Liver (tissue), 9 donors: ENCODE measurements around the gene CTXN2. TPM values are rescaled to one million over a fixed set of nuclear protein-coding genes. Genes with fewer than 3 reads are reported as not detected.
A peak's percentile ranks its signal among the peaks of the same experiment; 100 is the strongest.

Source experiments
- DNase-seq: peaks from one replicate; pipeline ENCODE4 v3.0.0-alpha.2; 2017; ENCODE audit warnings: low spot score
- H3K27ac ChIP-seq, 2 donors: one replicate each; pipeline ENCODE4 v1.7.0; 2013; ENCODE audit warnings: inconsistent platforms in 2 of 2, low read length in 2 of 2, control low read depth in 1 of 2, low read depth in 1 of 2, mild to moderate bottlenecking in 1 of 2
- H3K27me3 ChIP-seq, 4 donors: one replicate each; pipeline versions ENCODE4 v1.6.1 to v1.7.0; 2013; ENCODE audit warnings: low read length in 3 of 4, inconsistent platforms in 1 of 4, mild to moderate bottlenecking in 1 of 4, moderate library complexity in 1 of 4; ENCODE audit not compliant: control insufficient read depth in 4 of 4, insufficient read depth in 4 of 4
- H3K36me3 ChIP-seq, 4 donors: one replicate each; pipeline versions ENCODE4 v1.6.1 to v1.7.0; 2013; ENCODE audit warnings: low read length in 3 of 4, mild to moderate bottlenecking in 3 of 4, low read depth in 1 of 4, moderate library complexity in 1 of 4; ENCODE audit not compliant: control insufficient read depth in 4 of 4, insufficient read depth in 3 of 4
- H3K4me1 ChIP-seq, 4 donors: one replicate each; pipeline versions ENCODE4 v1.6.1 to v1.7.0; 2013; ENCODE audit warnings: low read length in 3 of 4, mild to moderate bottlenecking in 3 of 4, moderate library complexity in 1 of 4; ENCODE audit not compliant: control insufficient read depth in 4 of 4, insufficient read depth in 4 of 4
- H3K4me3 ChIP-seq, 3 donors: one replicate each; pipeline versions ENCODE4 v1.6.1 to v1.7.0; 2013; ENCODE audit warnings: low read length in 3 of 3, control low read depth in 1 of 3, low read depth in 1 of 3, mild to moderate bottlenecking in 1 of 3
- H3K9ac ChIP-seq, 2 donors: one replicate each; pipeline ENCODE4 v1.7.0; 2013; ENCODE audit warnings: low read length in 2 of 2, mild to moderate bottlenecking in 2 of 2, moderate library complexity in 2 of 2, control low read depth in 1 of 2, low read depth in 1 of 2
- H3K9me3 ChIP-seq, 4 donors: one replicate each; pipeline versions ENCODE4 v1.6.1 to v1.7.0; 2013; ENCODE audit warnings: low read length in 3 of 4; ENCODE audit not compliant: control insufficient read depth in 4 of 4
- EGR1 ChIP-seq, 2 donors: IDR thresholded peaks; 2 replicates each; pipeline ENCODE4 v1.6.1; 2016 to 2018; ENCODE audit warnings: antibody characterized with exemption in 2 of 2, low read depth in 2 of 2
- FOXA1 ChIP-seq: IDR thresholded peaks from 2 replicates; pipeline ENCODE4 v1.6.1; 2016; ENCODE audit warnings: antibody characterized with exemption
- FOXA2 ChIP-seq: IDR thresholded peaks from 2 replicates; pipeline ENCODE4 v1.6.1; 2016; ENCODE audit warnings: antibody characterized with exemption
- GABPA ChIP-seq, 2 donors: IDR thresholded peaks in 1 of 2; conservative IDR thresholded peaks in 1 of 2; 2 replicates each; pipeline ENCODE4 v1.6.1; 2016; ENCODE audit warnings: antibody characterized with exemption in 2 of 2, mild to moderate bottlenecking in 1 of 2, moderate library complexity in 1 of 2
- HNF4A ChIP-seq, 2 donors: conservative IDR thresholded peaks; 2 replicates each; pipeline ENCODE4 v1.6.1; 2016; ENCODE audit warnings: antibody characterized with exemption in 2 of 2, mild to moderate bottlenecking in 2 of 2
- HNF4G ChIP-seq: IDR thresholded peaks from 2 replicates; pipeline ENCODE4 v1.6.1; 2016; ENCODE audit warnings: antibody characterized with exemption
- JUND ChIP-seq, 2 donors: IDR thresholded peaks; 2 replicates each; pipeline ENCODE4 v1.6.1; 2016; ENCODE audit warnings: antibody characterized with exemption in 2 of 2
- RAD21 ChIP-seq, 2 donors: IDR thresholded peaks; 2 replicates each; pipeline ENCODE4 v1.6.1; 2016; ENCODE audit warnings: antibody characterized with exemption in 2 of 2, mild to moderate bottlenecking in 2 of 2
- RXRA ChIP-seq, 2 donors: IDR thresholded peaks; 2 replicates each; pipeline ENCODE4 v1.6.1; 2017 to 2018; ENCODE audit warnings: antibody characterized with exemption in 2 of 2, mild to moderate bottlenecking in 1 of 2
- SP1 ChIP-seq: IDR thresholded peaks from 2 replicates; pipeline ENCODE4 v1.6.1; 2018; ENCODE audit warnings: antibody characterized with exemption, mild to moderate bottlenecking
- TAF1 ChIP-seq: conservative IDR thresholded peaks from 2 replicates; pipeline ENCODE4 v1.6.1; 2016; ENCODE audit warnings: antibody characterized with exemption, mild to moderate bottlenecking
- YY1 ChIP-seq: IDR thresholded peaks from 2 replicates; pipeline ENCODE4 v1.6.1; 2016; ENCODE audit warnings: antibody characterized with exemption, mild to moderate bottlenecking
- ZBTB33 ChIP-seq: IDR thresholded peaks from 2 replicates; pipeline ENCODE4 v1.6.1; 2016; ENCODE audit warnings: antibody characterized with exemption
- WGBS: extraction: QIAGEN DNeasy Blood & Tissue Kit; methylation state at CpG from one replicate; pipeline ENCODE4 v1.1.7; 2013; 5-methylcytosine and 5-hydroxymethylcytosine counted together
- polyA plus RNA-seq, 2 donors: library from polyadenylated mRNA; stranded (reverse) in 1 of 2; unstranded in 1 of 2; fragments of 200-250 nt in 1 of 2; fragments of >200 nt in 1 of 2; fragmentation: Nextera tagmentation in 1 of 2; extraction: Ambion mirVana in 1 of 2; gene quantifications; one replicate each; pipeline versions ENCODE4 v1.2.1 to v1.2.3, GENCODE V29; 2013 to 2015
- total RNA-seq, 2 donors: library from RNA; depleted of rRNA; stranded (reverse); fragments of >200 nt; gene quantifications; one replicate each; pipeline ENCODE4 v1.2.3, GENCODE V29; 2014
- TF ChIP-seq, protein P1 (sequence below): IDR thresholded peaks from 2 replicates; pipeline ENCODE4 v1.6.1; 2016; ENCODE audit warnings: antibody characterized with exemption
- TF ChIP-seq, protein P2 (sequence below): fragments of 150-350 bp; IDR thresholded peaks from 2 replicates; pipeline ENCODE4 v1.5.1; 2017; ENCODE audit warnings: improper control_type of control experiment, low read depth, low read length; ENCODE audit not compliant: missing input control
- donor health status: healthy.
- donor health status: healthy.
- donor health status: healthy.
- donor health status: healthy.
- donor health status: healthy.

CTXN2 gene
- total and polyA plus RNA-seq, 4 donors = not detected

DNA sequence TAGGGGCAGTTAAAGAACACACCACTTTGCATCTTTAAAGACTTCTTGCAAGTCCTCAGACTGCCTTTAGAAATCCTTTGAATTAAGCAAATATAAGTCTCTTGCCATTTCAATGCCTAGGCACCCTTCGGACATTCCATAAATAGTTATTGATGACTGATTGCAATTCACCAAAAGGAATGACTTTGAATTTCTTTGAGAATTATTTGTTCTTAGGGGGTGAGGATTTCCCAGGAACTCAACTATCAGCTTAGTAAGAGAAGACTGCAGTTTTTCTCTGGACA is 12.9 kb upstream of the CTXN2 start:
- TF ChIP-seq EGR1 (IDR thresholded peaks at IDR 0.05; ENCODE audit: low read depth in 2 of 2) = no peak
- TF ChIP-seq, protein P1, sequence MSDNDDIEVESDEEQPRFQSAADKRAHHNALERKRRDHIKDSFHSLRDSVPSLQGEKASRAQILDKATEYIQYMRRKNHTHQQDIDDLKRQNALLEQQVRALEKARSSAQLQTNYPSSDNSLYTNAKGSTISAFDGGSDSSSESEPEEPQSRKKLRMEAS = no peak
- peaks cover 0 to 8% (median 0%) of the 10 kb centered on the region in 4 donors for H3K4me1 ChIP-seq
- H3K9ac ChIP-seq = no peak overlapping the region
- H3K4me3 ChIP-seq = peak overlapping the region in 1 of 3 donors; percentile 54
- peaks cover 0 to 6% (median 1%) of the 10 kb centered on the region in 4 donors for H3K27me3 ChIP-seq
- no peak overlapping the region for H3K27ac ChIP-seq
- no peaks in the 10 kb centered on the region for H3K9me3 ChIP-seq
- no peaks in the 10 kb centered on the region for H3K36me3 ChIP-seq
- WGBS = 82% methylated on average over 1 of the region's 1 CpG
- no peak for DNase-seq

GRCh38 chr15:48182749-48183148 is 8.7 kb upstream of the CTXN2 start:
- no peak overlapping the region for H3K9ac ChIP-seq
- WGBS = 43% methylated on average over 2 of the region's 2 CpGs
- H3K27me3 ChIP-seq = peaks cover 0 to 2% (median 0%) of the 10 kb centered on the region in 4 donors
- no peaks in the 10 kb centered on the region for H3K36me3 ChIP-seq
- H3K27ac ChIP-seq = no peak overlapping the region
- DNase-seq = no peak
- no peak for TF ChIP-seq ZBTB33
- no peaks in the 10 kb centered on the region for H3K9me3 ChIP-seq
- peaks cover 0 to 6% (median 0%) of the 10 kb centered on the region in 4 donors for H3K4me1 ChIP-seq
- H3K4me3 ChIP-seq = no peak overlapping the region

GRCh38 chr15:48185529-48185928 is 5.9 kb upstream of the CTXN2 start:
- Histone ChIP-seq H3K9me3 (no peaks in the 10 kb centered on the region), H3K27me3 (peaks cover 0 to 2% (median 0%) of the 10 kb centered on the region in 4 donors), H3K36me3 (no peaks in the 10 kb centered on the region), H3K27ac (no peak overlapping the region), H3K9ac (no peak overlapping the region), H3K4me1 (no peaks in the 10 kb centered on the region), H3K4me3 (no peak overlapping the region)
- DNase-seq = no peak
- WGBS = 70% methylated on average over 3 of the region's 3 CpGs
- TF ChIP-seq JUND (IDR thresholded peaks at IDR 0.05) (no peak), TAF1 (no peak), ZBTB33 (no peak), RXRA (IDR thresholded peaks at IDR 0.05) (no peak), SP1 (no peak), YY1 (no peak), FOXA1 (no peak), FOXA2 (no peak), RAD21 (IDR thresholded peaks at IDR 0.05) (no peak), EGR1 (IDR thresholded peaks at IDR 0.05; ENCODE audit: low read depth in 2 of 2) (no peak), HNF4G (no peak), HNF4A (conservative IDR thresholded peaks at IDR 0.05) (no peak), GABPA (IDR thresholded peaks at IDR 0.05 in 1 of 2, conservative IDR thresholded peaks at IDR 0.05 in 1 of 2) (no peak)
- TF ChIP-seq, protein P2, sequence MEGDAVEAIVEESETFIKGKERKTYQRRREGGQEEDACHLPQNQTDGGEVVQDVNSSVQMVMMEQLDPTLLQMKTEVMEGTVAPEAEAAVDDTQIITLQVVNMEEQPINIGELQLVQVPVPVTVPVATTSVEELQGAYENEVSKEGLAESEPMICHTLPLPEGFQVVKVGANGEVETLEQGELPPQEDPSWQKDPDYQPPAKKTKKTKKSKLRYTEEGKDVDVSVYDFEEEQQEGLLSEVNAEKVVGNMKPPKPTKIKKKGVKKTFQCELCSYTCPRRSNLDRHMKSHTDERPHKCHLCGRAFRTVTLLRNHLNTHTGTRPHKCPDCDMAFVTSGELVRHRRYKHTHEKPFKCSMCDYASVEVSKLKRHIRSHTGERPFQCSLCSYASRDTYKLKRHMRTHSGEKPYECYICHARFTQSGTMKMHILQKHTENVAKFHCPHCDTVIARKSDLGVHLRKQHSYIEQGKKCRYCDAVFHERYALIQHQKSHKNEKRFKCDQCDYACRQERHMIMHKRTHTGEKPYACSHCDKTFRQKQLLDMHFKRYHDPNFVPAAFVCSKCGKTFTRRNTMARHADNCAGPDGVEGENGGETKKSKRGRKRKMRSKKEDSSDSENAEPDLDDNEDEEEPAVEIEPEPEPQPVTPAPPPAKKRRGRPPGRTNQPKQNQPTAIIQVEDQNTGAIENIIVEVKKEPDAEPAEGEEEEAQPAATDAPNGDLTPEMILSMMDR = no peak
- TF ChIP-seq, protein P1 = no peak
